OCI-LY1 (cell line): ENCODE data around the gene TCERG1L.

ENCODE experiments used
- H2AFZ ChIP-seq: fragments of 200-600 bp; sonication (generic), shearing (Covaris generic); 2 replicates; pipeline ENCODE4 v1.6.0; 2014; ENCODE audit warnings: antibody characterized with exemption, mild to moderate bottlenecking, low read length
- H3F3A ChIP-seq: fragments of 200-600 bp; sonication (generic), shearing (Covaris generic); 2 replicates; pipeline ENCODE4 v1.6.0; 2014; ENCODE audit warnings: mild to moderate bottlenecking, antibody characterized with exemption, low read length, moderate library complexity; ENCODE audit not compliant: insufficient read depth
- H3K27ac ChIP-seq: fragments of 200-600 bp; sonication (generic); 2 replicates; pipeline ENCODE4 v1.5.1; 2014; ENCODE audit warnings: low read length, mixed run types, mild to moderate bottlenecking, low read depth; ENCODE audit not compliant: poor library complexity, severe bottlenecking
- H3K27me3 ChIP-seq: fragments of 200-600 bp; sonication (generic); 2 replicates; pipeline ENCODE4 v1.6.0; 2014; ENCODE audit warnings: antibody characterized with exemption, mild to moderate bottlenecking, low read length, moderate library complexity; ENCODE audit not compliant: insufficient read depth
- H3K36me3 ChIP-seq: fragments of 200-600 bp; sonication (generic); 2 replicates; pipeline ENCODE4 v1.6.1; 2014; ENCODE audit warnings: mild to moderate bottlenecking, antibody characterized with exemption, low read length, moderate library complexity, mixed read lengths; ENCODE audit not compliant: insufficient read depth
- H3K4me1 ChIP-seq: fragments of 200-600 bp; sonication (generic); 2 replicates; pipeline ENCODE4 v1.5.1; 2014; ENCODE audit warnings: mild to moderate bottlenecking, low read length, moderate library complexity; ENCODE audit not compliant: insufficient read depth, severe bottlenecking
- H3K4me2 ChIP-seq: fragments of 200-600 bp; sonication (generic), shearing (Covaris generic); 2 replicates; pipeline ENCODE4 v1.6.1; 2014; ENCODE audit warnings: low read length
- H3K4me3 ChIP-seq: fragments of 200-600 bp; sonication (generic); 2 replicates; pipeline ENCODE4 v1.5.1; 2014; ENCODE audit warnings: low read length, low read depth, mild to moderate bottlenecking, mixed read lengths; ENCODE audit not compliant: poor library complexity, severe bottlenecking
- H3K79me2 ChIP-seq: fragments of 200-600 bp; shearing (Covaris generic); 2 replicates; pipeline ENCODE4 v1.6.1; 2016; ENCODE audit warnings: mixed run types, low read length, mixed read lengths; ENCODE audit not compliant: insufficient read depth
- H3K9ac ChIP-seq: fragments of 200-600 bp; sonication (generic), shearing (Covaris generic); 2 replicates; pipeline ENCODE4 v1.6.1; 2014; ENCODE audit warnings: mild to moderate bottlenecking, low read length, mixed read lengths
- H3K9me2 ChIP-seq: fragments of 200-600 bp; sonication (generic), shearing (Covaris generic); 2 replicates; pipeline ENCODE4 v1.6.1; 2014; ENCODE audit warnings: low read depth, mild to moderate bottlenecking, low read length, mixed read lengths
- H3K9me3 ChIP-seq: fragments of 200-600 bp; shearing (Covaris generic); 2 replicates; pipeline ENCODE4 v1.6.1; 2014; ENCODE audit warnings: low read length, mixed read lengths
- H4K20me1 ChIP-seq: fragments of 200-600 bp; sonication (generic), shearing (Covaris generic); 2 replicates; pipeline ENCODE4 v1.6.0; 2016; ENCODE audit warnings: mild to moderate bottlenecking, low read length; ENCODE audit not compliant: insufficient read depth
- EZH2 ChIP-seq: fragments of 200-600 bp; sonication (generic), shearing (Covaris generic); IDR thresholded peaks from 2 replicates; pipeline ENCODE4 v1.8.0; 2017; ENCODE audit warnings: borderline replicate concordance, mixed run types, mild to moderate bottlenecking, antibody characterized with exemption, low read length, moderate library complexity, mixed read lengths
- TF ChIP-seq, protein P1 (sequence below): fragments of 200-600 bp; sonication (generic), shearing (Covaris generic); IDR thresholded peaks from 2 replicates; pipeline ENCODE4 v1.5.1; 2017; ENCODE audit warnings: mild to moderate bottlenecking, antibody characterized with exemption, low read length, moderate library complexity, mixed read lengths

The TCERG1L gene

GRCh38 chr10:131047501-131047900, 264.0 kb downstream of the TCERG1L start:
- Histone ChIP-seq H3K4me1 (no peaks in the 10 kb centered on the region), H3K4me2 (no peak overlapping the region), H3K9me2 (no peaks in the 10 kb centered on the region), H3K79me2 (no peaks in the 10 kb centered on the region), H3K9ac (no peak overlapping the region), H3F3A (no peaks in the 10 kb centered on the region), H3K27ac (no peak overlapping the region), H3K4me3 (no peak overlapping the region), H3K36me3 (no peaks in the 10 kb centered on the region), H3K9me3 (no peaks in the 10 kb centered on the region), H2AFZ (no peak overlapping the region), H4K20me1 (no peaks in the 10 kb centered on the region), H3K27me3 (no peaks in the 10 kb centered on the region)
- TF ChIP-seq EZH2: no peak
- TF ChIP-seq, protein P1, sequence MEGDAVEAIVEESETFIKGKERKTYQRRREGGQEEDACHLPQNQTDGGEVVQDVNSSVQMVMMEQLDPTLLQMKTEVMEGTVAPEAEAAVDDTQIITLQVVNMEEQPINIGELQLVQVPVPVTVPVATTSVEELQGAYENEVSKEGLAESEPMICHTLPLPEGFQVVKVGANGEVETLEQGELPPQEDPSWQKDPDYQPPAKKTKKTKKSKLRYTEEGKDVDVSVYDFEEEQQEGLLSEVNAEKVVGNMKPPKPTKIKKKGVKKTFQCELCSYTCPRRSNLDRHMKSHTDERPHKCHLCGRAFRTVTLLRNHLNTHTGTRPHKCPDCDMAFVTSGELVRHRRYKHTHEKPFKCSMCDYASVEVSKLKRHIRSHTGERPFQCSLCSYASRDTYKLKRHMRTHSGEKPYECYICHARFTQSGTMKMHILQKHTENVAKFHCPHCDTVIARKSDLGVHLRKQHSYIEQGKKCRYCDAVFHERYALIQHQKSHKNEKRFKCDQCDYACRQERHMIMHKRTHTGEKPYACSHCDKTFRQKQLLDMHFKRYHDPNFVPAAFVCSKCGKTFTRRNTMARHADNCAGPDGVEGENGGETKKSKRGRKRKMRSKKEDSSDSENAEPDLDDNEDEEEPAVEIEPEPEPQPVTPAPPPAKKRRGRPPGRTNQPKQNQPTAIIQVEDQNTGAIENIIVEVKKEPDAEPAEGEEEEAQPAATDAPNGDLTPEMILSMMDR: no peak

DNA sequence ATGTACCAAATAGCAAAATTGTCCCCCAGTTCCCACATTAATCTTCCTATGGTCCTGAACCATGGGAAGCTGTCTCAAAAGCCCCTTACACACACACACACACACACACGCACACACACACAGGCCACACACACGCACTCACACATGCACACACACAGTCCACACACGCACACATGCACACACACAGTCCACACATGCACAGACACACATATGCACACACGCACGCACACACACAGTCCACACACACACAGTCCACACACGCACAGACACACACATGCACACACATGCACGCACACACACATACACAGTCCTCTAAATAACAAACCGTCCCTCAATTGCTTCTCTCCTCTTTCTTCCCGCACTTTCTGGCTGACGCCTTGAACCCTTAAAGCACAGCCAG, 265.3 kb downstream of the TCERG1L start:
- Histone ChIP-seq H3K4me1 (no peaks in the 10 kb centered on the region), H3K4me3 (no peak overlapping the region), H3K27me3 (no peaks in the 10 kb centered on the region), H3K9ac (no peak overlapping the region), H3K79me2 (no peaks in the 10 kb centered on the region), H4K20me1 (no peaks in the 10 kb centered on the region), H3K27ac (no peak overlapping the region), H3K9me2 (no peaks in the 10 kb centered on the region), H2AFZ (no peak overlapping the region), H3F3A (no peaks in the 10 kb centered on the region), H3K9me3 (no peaks in the 10 kb centered on the region), H3K36me3 (no peaks in the 10 kb centered on the region), H3K4me2 (no peak overlapping the region)
- TF ChIP-seq EZH2: no peak
- TF ChIP-seq, protein P1: no peak

- Histone ChIP-seq H3K4me3 (no peak overlapping the region), H3K9me3 (no peaks in the 10 kb centered on the region), H2AFZ (no peak overlapping the region), H3K4me1 (no peaks in the 10 kb centered on the region), H3K36me3 (no peaks in the 10 kb centered on the region), H3K79me2 (no peaks in the 10 kb centered on the region), H3K9ac (no peak overlapping the region), H3K27ac (no peak overlapping the region), H3K9me2 (no peaks in the 10 kb centered on the region), H4K20me1 (no peaks in the 10 kb centered on the region), H3K4me2 (no peak overlapping the region), H3K27me3 (no peaks in the 10 kb centered on the region), H3F3A (no peaks in the 10 kb centered on the region)
- TF ChIP-seq, protein P1: no peak
- no peak for TF ChIP-seq EZH2
Measured at GRCh38 chr10:131044379-131045111, 267.0 kb downstream of the TCERG1L start.
